Ectodermal cell (in vitro differentiated cells): ENCODE results near the gene ACAA2.

ENCODE experiments used
- H3K27ac ChIP-seq: 2 replicates; pipeline ENCODE4 v1.7.0; 2013; ENCODE audit warnings: mild to moderate bottlenecking, low read depth, low read length; ENCODE audit not compliant: insufficient read depth, poor library complexity, severe bottlenecking
- H3K27me3 ChIP-seq: 2 replicates; pipeline ENCODE4 v1.7.0; 2013; ENCODE audit warnings: mild to moderate bottlenecking, low read length; ENCODE audit not compliant: insufficient read depth, control insufficient read depth, poor library complexity, severe bottlenecking
- H3K36me3 ChIP-seq: one replicate; pipeline ENCODE4 v1.7.0; 2013; ENCODE audit warnings: low read length; ENCODE audit not compliant: control insufficient read depth, insufficient read depth
- H3K4me1 ChIP-seq: one replicate; pipeline ENCODE4 v1.7.0; 2013; ENCODE audit warnings: low read length; ENCODE audit not compliant: control insufficient read depth, insufficient read depth
- H3K4me3 ChIP-seq: 2 replicates; pipeline ENCODE4 v1.7.0; 2013; ENCODE audit warnings: low read depth, low read length, control low read depth; ENCODE audit not compliant: insufficient read depth
- H3K9me3 ChIP-seq: 2 replicates; pipeline ENCODE4 v1.7.0; 2013; ENCODE audit warnings: mild to moderate bottlenecking, low read length, moderate library complexity; ENCODE audit not compliant: control insufficient read depth
- WGBS, 2 experiments: methylation state at CpG; one replicate each; pipeline ENCODE4 v1.1.7; 2013; ENCODE audit warnings: missing lambda C conversion rate in 2 of 2; 5-methylcytosine and 5-hydroxymethylcytosine counted together

The ACAA2 gene

DNA sequence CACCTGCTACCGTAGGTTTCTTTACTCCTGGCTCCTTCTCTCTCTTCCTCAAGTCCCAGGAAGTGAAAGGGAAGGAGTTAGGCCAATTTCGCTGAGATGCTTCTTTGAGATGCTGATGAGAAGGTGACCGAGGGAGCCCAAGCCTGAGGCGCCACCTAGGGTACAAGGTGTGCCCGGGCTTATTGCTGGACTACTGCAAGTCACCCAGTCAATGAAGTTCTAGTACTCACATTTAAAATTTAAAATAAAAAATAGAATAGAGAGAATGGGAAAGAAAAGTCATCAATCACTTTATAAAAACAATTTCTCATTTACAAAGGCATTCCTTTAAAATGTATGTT is 45.3 kb downstream of the ACAA2 start:
- Histone ChIP-seq H3K4me3 (no peak overlapping the region), H3K4me1 (no peaks in the 10 kb centered on the region), H3K27ac (no peak overlapping the region), H3K27me3 (no peaks in the 10 kb centered on the region), H3K9me3 (no peaks in the 10 kb centered on the region), H3K36me3 (no peaks in the 10 kb centered on the region)
- WGBS, 2 experiments, result 5 to 12% methylated on average over 4 to 5 of the region's 5 CpGs

- Histone ChIP-seq H3K27me3 (no peaks in the 10 kb centered on the region), H3K27ac (no peak overlapping the region)
- 78 to 80% methylated on average over 11 of the region's 11 CpGs for WGBS, 2 experiments
These were observed 46.0 kb downstream of the ACAA2 start for GRCh38 chr18:49767111-49768050.

GRCh38 chr18:49766646-49767045 is 46.7 kb downstream of the ACAA2 start:
- Histone ChIP-seq H3K4me1 (no peaks in the 10 kb centered on the region), H3K27ac (no peak overlapping the region), H3K9me3 (no peaks in the 10 kb centered on the region), H3K36me3 (no peaks in the 10 kb centered on the region), H3K4me3 (no peak overlapping the region), H3K27me3 (no peaks in the 10 kb centered on the region)
- WGBS, 2 experiments, result 90 to 91% methylated on average over 4 of the region's 4 CpGs

More at GRCh38 chr18:49767111-49768050, 46.0 kb downstream of the ACAA2 start:
- no peak overlapping the region for H3K4me3 ChIP-seq
- no peaks in the 10 kb centered on the region for H3K4me1 ChIP-seq
- H3K9me3 ChIP-seq, result no peaks in the 10 kb centered on the region
- no peaks in the 10 kb centered on the region for H3K36me3 ChIP-seq

DNA sequence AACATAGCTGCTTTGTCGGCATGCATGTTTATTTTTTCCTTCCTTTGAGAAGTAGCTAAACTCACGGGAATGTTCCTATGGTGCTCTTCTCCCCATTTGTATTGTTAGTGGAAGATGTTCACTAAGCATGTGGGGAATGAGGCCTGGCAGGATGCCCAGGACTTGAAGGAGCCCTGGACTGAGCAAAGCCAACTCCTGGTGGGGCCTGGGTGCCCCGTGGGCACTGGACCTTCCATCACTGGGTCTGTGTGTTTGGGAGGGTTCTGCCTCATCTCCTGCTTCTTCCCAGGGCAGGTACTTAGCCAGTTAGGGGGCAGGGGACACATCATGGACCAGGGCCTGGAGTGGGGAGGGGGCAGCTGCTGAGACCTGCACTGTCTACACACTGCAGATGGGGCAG is 49.3 kb downstream of the ACAA2 start:
- no peaks in the 10 kb centered on the region for H3K27me3 ChIP-seq
- H3K4me3 ChIP-seq, result no peak overlapping the region
- WGBS, 2 experiments, result 89 to 91% methylated on average over 3 of the region's 3 CpGs
- H3K9me3 ChIP-seq, result no peaks in the 10 kb centered on the region
- no peaks in the 10 kb centered on the region for H3K36me3 ChIP-seq
- no peak overlapping the region for H3K27ac ChIP-seq
- H3K4me1 ChIP-seq, result peaks cover 5% of the 10 kb centered on the region

- Histone ChIP-seq H3K4me3 (no peak overlapping the region), H3K9me3 (no peaks in the 10 kb centered on the region), H3K27me3 (no peaks in the 10 kb centered on the region), H3K27ac (no peak overlapping the region), H3K4me1 (peaks cover 5% of the 10 kb centered on the region), H3K36me3 (no peaks in the 10 kb centered on the region)
- 83 to 86% methylated on average over 2 of the region's 2 CpGs for WGBS, 2 experiments
These were observed 49.7 kb downstream of the ACAA2 start for GRCh38 chr18:49763590-49763989.

GRCh38 chr18:49762191-49763077 is 50.9 kb downstream of the ACAA2 start:
- Histone ChIP-seq H3K9me3 (no peaks in the 10 kb centered on the region), H3K27ac (no peak overlapping the region), H3K27me3 (no peaks in the 10 kb centered on the region), H3K36me3 (no peaks in the 10 kb centered on the region), H3K4me1 (peaks cover 5% of the 10 kb centered on the region), H3K4me3 (no peak overlapping the region)
- WGBS, 2 experiments, result 87 to 89% methylated on average over 35 of the region's 35 CpGs

- H3K4me3 ChIP-seq, result no peak overlapping the region
- no peaks in the 10 kb centered on the region for H3K9me3 ChIP-seq
- no peaks in the 10 kb centered on the region for H3K27me3 ChIP-seq
- H3K4me1 ChIP-seq, result peaks cover 5% of the 10 kb centered on the region
- no peak overlapping the region for H3K27ac ChIP-seq
- H3K36me3 ChIP-seq, result no peaks in the 10 kb centered on the region
- 79% methylated on average over 10 of the region's 10 CpGs for WGBS, 2 experiments
These were observed 51.6 kb downstream of the ACAA2 start for GRCh38 chr18:49761771-49762170.

- Histone ChIP-seq H3K27ac (no peak overlapping the region), H3K36me3 (no peaks in the 10 kb centered on the region), H3K27me3 (no peaks in the 10 kb centered on the region), H3K9me3 (no peaks in the 10 kb centered on the region), H3K4me3 (no peak overlapping the region), H3K4me1 (peaks cover 5% of the 10 kb centered on the region)
- 94 to 98% methylated on average over 5 of the region's 5 CpGs for WGBS, 2 experiments
These were observed 55.1 kb downstream of the ACAA2 start for GRCh38 chr18:49758263-49758610.

- 83 to 85% methylated on average over 23 of the region's 23 CpGs for WGBS, 2 experiments
- Histone ChIP-seq H3K27me3 (no peaks in the 10 kb centered on the region), H3K4me3 (no peak overlapping the region)
These were observed 55.6 kb downstream of the ACAA2 start for GRCh38 chr18:49757513-49758262.

More at GRCh38 chr18:49757513-49758262, 55.6 kb downstream of the ACAA2 start:
- peaks cover 5% of the 10 kb centered on the region for H3K4me1 ChIP-seq
- H3K27ac ChIP-seq, result no peak overlapping the region
- no peaks in the 10 kb centered on the region for H3K36me3 ChIP-seq
- H3K9me3 ChIP-seq, result no peaks in the 10 kb centered on the region
